ENCODE measurements around the gene GNL1. TPM values are rescaled to one million over a fixed set of nuclear protein-coding genes. Genes with fewer than 3 reads are reported as not detected.

GNL1 gene
- total and polyA plus RNA-seq, 2 experiments from 2014 or later = 31.4 to 42.5 TPM

- no peaks in the 10 kb centered on the region for H3K79me2 ChIP-seq (replicated peaks; ENCODE audit: insufficient read depth)
- no peak overlapping the region for H3K4me3 Mint-ChIP-seq
- ATAC-seq (no peak), DNase-seq (ENCODE audit: low spot score) (no peak)
- no peaks in the 10 kb centered on the region for H3K27me3 ChIP-seq (ENCODE audit: insufficient read depth)
- no peak overlapping the region for H3K4me2 ChIP-seq
- no peaks in the 10 kb centered on the region for H3K4me1 ChIP-seq (ENCODE audit: insufficient read depth)
- no peaks in the 10 kb centered on the region for H3K36me3 Mint-ChIP-seq (ENCODE audit: low read depth)
- 0 out of 3 replicates have a peak, but pooled peaks cover 6% of the 10 kb centered on the region for H3K9me3 Mint-ChIP-seq
- TF ChIP-seq CREB1 (CRISPR knock-in tag; IDR thresholded peaks at IDR 0.05; ENCODE audit: low read depth) (no peak), ZNF114 (CRISPR knock-in tag; IDR thresholded peaks at IDR 0.05) (no peak), STAT1 (IDR thresholded peaks at IDR 0.05; ENCODE audit: unreplicated experiment) (no peak), EZH2 (IDR thresholded peaks at IDR 0.05; ENCODE audit: low read depth, unreplicated experiment) (no peak), ETS1 (IDR thresholded peaks at IDR 0.05) (no peak), JUNB (IDR thresholded peaks at IDR 0.05; ENCODE audit: unreplicated experiment) (no peak), NANOG (IDR thresholded peaks at IDR 0.05; ENCODE audit: borderline replicate concordance) (no peak), POLR2AphosphoS5 (IDR thresholded peaks at IDR 0.05; ENCODE audit: low read depth) (no peak), EZH2phosphoT487 (IDR thresholded peaks at IDR 0.05; ENCODE audit: unreplicated experiment) (no peak)
- TF ChIP-seq, protein P1, sequence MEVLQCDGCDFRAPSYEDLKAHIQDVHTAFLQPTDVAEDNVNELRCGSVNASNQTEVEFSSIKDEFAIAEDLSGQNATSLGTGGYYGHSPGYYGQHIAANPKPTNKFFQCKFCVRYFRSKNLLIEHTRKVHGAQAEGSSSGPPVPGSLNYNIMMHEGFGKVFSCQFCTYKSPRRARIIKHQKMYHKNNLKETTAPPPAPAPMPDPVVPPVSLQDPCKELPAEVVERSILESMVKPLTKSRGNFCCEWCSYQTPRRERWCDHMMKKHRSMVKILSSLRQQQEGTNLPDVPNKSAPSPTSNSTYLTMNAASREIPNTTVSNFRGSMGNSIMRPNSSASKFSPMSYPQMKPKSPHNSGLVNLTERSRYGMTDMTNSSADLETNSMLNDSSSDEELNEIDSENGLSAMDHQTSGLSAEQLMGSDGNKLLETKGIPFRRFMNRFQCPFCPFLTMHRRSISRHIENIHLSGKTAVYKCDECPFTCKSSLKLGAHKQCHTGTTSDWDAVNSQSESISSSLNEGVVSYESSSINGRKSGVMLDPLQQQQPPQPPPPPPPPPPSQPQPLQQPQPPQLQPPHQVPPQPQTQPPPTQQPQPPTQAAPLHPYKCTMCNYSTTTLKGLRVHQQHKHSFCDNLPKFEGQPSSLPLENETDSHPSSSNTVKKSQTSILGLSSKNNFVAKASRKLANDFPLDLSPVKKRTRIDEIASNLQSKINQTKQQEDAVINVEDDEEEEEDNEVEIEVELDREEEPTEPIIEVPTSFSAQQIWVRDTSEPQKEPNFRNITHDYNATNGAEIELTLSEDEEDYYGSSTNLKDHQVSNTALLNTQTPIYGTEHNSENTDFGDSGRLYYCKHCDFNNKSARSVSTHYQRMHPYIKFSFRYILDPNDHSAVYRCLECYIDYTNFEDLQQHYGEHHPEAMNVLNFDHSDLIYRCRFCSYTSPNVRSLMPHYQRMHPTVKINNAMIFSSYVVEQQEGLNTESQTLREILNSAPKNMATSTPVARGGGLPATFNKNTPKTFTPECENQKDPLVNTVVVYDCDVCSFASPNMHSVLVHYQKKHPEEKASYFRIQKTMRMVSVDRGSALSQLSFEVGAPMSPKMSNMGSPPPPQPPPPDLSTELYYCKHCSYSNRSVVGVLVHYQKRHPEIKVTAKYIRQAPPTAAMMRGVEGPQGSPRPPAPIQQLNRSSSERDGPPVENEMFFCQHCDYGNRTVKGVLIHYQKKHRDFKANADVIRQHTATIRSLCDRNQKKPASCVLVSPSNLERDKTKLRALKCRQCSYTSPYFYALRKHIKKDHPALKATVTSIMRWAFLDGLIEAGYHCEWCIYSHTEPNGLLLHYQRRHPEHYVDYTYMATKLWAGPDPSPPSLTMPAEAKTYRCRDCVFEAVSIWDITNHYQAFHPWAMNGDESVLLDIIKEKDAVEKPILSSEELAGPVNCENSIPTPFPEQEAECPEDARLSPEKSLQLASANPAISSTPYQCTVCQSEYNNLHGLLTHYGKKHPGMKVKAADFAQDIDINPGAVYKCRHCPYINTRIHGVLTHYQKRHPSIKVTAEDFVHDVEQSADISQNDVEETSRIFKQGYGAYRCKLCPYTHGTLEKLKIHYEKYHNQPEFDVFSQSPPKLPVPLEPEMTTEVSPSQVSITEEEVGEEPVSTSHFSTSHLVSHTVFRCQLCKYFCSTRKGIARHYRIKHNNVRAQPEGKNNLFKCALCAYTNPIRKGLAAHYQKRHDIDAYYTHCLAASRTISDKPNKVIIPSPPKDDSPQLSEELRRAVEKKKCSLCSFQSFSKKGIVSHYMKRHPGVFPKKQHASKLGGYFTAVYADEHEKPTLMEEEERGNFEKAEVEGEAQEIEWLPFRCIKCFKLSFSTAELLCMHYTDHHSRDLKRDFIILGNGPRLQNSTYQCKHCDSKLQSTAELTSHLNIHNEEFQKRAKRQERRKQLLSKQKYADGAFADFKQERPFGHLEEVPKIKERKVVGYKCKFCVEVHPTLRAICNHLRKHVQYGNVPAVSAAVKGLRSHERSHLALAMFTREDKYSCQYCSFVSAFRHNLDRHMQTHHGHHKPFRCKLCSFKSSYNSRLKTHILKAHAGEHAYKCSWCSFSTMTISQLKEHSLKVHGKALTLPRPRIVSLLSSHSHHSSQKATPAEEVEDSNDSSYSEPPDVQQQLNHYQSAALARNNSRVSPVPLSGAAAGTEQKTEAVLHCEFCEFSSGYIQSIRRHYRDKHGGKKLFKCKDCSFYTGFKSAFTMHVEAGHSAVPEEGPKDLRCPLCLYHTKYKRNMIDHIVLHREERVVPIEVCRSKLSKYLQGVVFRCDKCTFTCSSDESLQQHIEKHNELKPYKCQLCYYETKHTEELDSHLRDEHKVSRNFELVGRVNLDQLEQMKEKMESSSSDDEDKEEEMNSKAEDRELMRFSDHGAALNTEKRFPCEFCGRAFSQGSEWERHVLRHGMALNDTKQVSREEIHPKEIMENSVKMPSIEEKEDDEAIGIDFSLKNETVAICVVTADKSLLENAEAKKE (CRISPR knock-in tag; IDR thresholded peaks at IDR 0.05) = no peak
- TF ChIP-seq, protein P2, sequence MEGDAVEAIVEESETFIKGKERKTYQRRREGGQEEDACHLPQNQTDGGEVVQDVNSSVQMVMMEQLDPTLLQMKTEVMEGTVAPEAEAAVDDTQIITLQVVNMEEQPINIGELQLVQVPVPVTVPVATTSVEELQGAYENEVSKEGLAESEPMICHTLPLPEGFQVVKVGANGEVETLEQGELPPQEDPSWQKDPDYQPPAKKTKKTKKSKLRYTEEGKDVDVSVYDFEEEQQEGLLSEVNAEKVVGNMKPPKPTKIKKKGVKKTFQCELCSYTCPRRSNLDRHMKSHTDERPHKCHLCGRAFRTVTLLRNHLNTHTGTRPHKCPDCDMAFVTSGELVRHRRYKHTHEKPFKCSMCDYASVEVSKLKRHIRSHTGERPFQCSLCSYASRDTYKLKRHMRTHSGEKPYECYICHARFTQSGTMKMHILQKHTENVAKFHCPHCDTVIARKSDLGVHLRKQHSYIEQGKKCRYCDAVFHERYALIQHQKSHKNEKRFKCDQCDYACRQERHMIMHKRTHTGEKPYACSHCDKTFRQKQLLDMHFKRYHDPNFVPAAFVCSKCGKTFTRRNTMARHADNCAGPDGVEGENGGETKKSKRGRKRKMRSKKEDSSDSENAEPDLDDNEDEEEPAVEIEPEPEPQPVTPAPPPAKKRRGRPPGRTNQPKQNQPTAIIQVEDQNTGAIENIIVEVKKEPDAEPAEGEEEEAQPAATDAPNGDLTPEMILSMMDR (conservative IDR thresholded peaks at IDR 0.05; ENCODE audit: low read depth in 2 of 2) = no peak
- TF ChIP-seq, protein P3, sequence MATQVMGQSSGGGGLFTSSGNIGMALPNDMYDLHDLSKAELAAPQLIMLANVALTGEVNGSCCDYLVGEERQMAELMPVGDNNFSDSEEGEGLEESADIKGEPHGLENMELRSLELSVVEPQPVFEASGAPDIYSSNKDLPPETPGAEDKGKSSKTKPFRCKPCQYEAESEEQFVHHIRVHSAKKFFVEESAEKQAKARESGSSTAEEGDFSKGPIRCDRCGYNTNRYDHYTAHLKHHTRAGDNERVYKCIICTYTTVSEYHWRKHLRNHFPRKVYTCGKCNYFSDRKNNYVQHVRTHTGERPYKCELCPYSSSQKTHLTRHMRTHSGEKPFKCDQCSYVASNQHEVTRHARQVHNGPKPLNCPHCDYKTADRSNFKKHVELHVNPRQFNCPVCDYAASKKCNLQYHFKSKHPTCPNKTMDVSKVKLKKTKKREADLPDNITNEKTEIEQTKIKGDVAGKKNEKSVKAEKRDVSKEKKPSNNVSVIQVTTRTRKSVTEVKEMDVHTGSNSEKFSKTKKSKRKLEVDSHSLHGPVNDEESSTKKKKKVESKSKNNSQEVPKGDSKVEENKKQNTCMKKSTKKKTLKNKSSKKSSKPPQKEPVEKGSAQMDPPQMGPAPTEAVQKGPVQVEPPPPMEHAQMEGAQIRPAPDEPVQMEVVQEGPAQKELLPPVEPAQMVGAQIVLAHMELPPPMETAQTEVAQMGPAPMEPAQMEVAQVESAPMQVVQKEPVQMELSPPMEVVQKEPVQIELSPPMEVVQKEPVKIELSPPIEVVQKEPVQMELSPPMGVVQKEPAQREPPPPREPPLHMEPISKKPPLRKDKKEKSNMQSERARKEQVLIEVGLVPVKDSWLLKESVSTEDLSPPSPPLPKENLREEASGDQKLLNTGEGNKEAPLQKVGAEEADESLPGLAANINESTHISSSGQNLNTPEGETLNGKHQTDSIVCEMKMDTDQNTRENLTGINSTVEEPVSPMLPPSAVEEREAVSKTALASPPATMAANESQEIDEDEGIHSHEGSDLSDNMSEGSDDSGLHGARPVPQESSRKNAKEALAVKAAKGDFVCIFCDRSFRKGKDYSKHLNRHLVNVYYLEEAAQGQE (IDR thresholded peaks at IDR 0.05; ENCODE audit: unreplicated experiment) = no peak
- no peak overlapping the region for H3K27ac Mint-ChIP-seq
- H3K4me3 ChIP-seq = no peak overlapping the region
- no peaks in the 10 kb centered on the region for H4K20me1 ChIP-seq (replicated peaks; ENCODE audit: insufficient read depth)
- H3K27ac ChIP-seq (ENCODE audit: low read depth) = no peak overlapping the region
- H3K4me1 Mint-ChIP-seq = no peaks in the 10 kb centered on the region
- peaks cover 4% of the 10 kb centered on the region for H3K27me3 Mint-ChIP-seq (ENCODE audit: insufficient read depth, low read depth, poor library complexity)
- H3K36me3 ChIP-seq (ENCODE audit: insufficient read depth) = no peaks in the 10 kb centered on the region
- H3F3A ChIP-seq (replicated peaks; ENCODE audit: low read depth) = no peaks in the 10 kb centered on the region
- H2AFZ ChIP-seq = no peak overlapping the region
- no peaks in the 10 kb centered on the region for H3K9me2 ChIP-seq (ENCODE audit: insufficient read depth)
Observed at GRCh38 chr6:30530014-30530413, 26.3 kb downstream of the GNL1 start.
